GM18873 (cell line): ENCODE results near the gene SYNC.
"Not testable (repeated sequence)": the region's sequence is repeated elsewhere in the genome, so short reads cannot be mapped to it uniquely, and the experiment has no call there.

Experiments used
- ATAC-seq: cut with Tn5 transposase; IDR thresholded peaks from one replicate; pipeline ENCODE4 v1.9.1; 2021; ENCODE audit warnings: mild to moderate bottlenecking, moderate library complexity, moderate number of reproducible peaks; ENCODE audit not compliant: unreplicated experiment, low FRiP score

SYNC gene

GRCh38 chr1:32695098-32695904 lies 7.3 kb downstream of the SYNC start:
- no peak for ATAC-seq

GRCh38 chr1:32693455-32694174 lies 9.0 kb downstream of the SYNC start:
- no peak for ATAC-seq

GRCh38 chr1:32686387-32686786 lies 16.2 kb downstream of the SYNC start:
- ATAC-seq: no peak

- ATAC-seq: no peak
These were observed 17.1 kb downstream of the SYNC start for GRCh38 chr1:32685498-32685897.

GRCh38 chr1:32684167-32684811 lies 18.3 kb downstream of the SYNC start:
- no peak for ATAC-seq

GRCh38 chr1:32683397-32683796 lies 19.2 kb downstream of the SYNC start:
- no peak for ATAC-seq

- ATAC-seq: no peak
These were observed 20.6 kb downstream of the SYNC start for GRCh38 chr1:32681999-32682398.

GRCh38 chr1:32681509-32681908 lies 21.1 kb downstream of the SYNC start:
- ATAC-seq: no peak

GRCh38 chr1:32680642-32681041 lies 21.9 kb downstream of the SYNC start:
- no peak for ATAC-seq

- ATAC-seq: not testable (repeated sequence)
These were observed 22.6 kb downstream of the SYNC start for GRCh38 chr1:32679993-32680392.

GRCh38 chr1:32676945-32677344 lies 25.6 kb downstream of the SYNC start:
- ATAC-seq: no peak

- not testable (repeated sequence) for ATAC-seq
These were observed 33.9 kb downstream of the SYNC start for GRCh38 chr1:32668716-32669115.

- ATAC-seq: no peak
These were observed 35.5 kb downstream of the SYNC start for GRCh38 chr1:32666901-32667566.

GRCh38 chr1:32665915-32666314 lies 36.7 kb downstream of the SYNC start:
- no peak for ATAC-seq

- no peak for ATAC-seq
These were observed 43.0 kb downstream of the SYNC start for GRCh38 chr1:32659581-32659980.

- no peak for ATAC-seq
These were observed 50.2 kb downstream of the SYNC start for GRCh38 chr1:32652244-32652962.

GRCh38 chr1:32651461-32652073 lies 51.0 kb downstream of the SYNC start:
- no peak for ATAC-seq

- peak; percentile 74 for ATAC-seq
These were observed 51.7 kb downstream of the SYNC start, which contains the start of gene RBBP4 for GRCh38 chr1:32650752-32651460. Gene RBBP4 (plus strand): TSS chr1:32651208. CDS start chr1:32651307, 99 bp downstream.

- peak; percentile 53 for ATAC-seq
These were observed 52.3 kb downstream of the SYNC start, which contains the start of gene ZBTB8OS for GRCh38 chr1:32650248-32650751. Gene ZBTB8OS (minus strand): TSS chr1:32650550. CDS start chr1:32650529, 21 bp downstream.
